H9 (cell line): ENCODE results near the gene MAN1A2. TPM values are rescaled to one million over a fixed set of nuclear protein-coding genes. Genes with fewer than 3 reads are reported as not detected.

ENCODE experiments used
- DNase-seq: peaks from one replicate; pipeline ENCODE4 v3.0.0-alpha.2; 2017
- H2AFZ ChIP-seq: one replicate; pipeline ENCODE4 v1.6.1; 2013; ENCODE audit warnings: mild to moderate bottlenecking, low read length, control low read depth, moderate library complexity
- H2AK5ac ChIP-seq: 2 replicates; pipeline ENCODE4 v1.6.1; 2013; ENCODE audit warnings: low read length, control low read depth, mixed read lengths; ENCODE audit not compliant: insufficient read length
- H2BK120ac ChIP-seq: one replicate; pipeline ENCODE4 v1.6.1; 2013; ENCODE audit warnings: low read depth, mild to moderate bottlenecking, low read length, control low read depth, inconsistent platforms; ENCODE audit not compliant: poor library complexity, severe bottlenecking
- H2BK12ac ChIP-seq: 2 replicates; pipeline ENCODE4 v1.6.1; 2013; ENCODE audit warnings: low read length, control low read depth, mixed read lengths, low read depth; ENCODE audit not compliant: insufficient read length
- H2BK15ac ChIP-seq: 2 replicates; pipeline ENCODE4 v1.6.1; 2013; ENCODE audit warnings: low read depth, low read length, control low read depth
- H2BK20ac ChIP-seq: one replicate; pipeline ENCODE4 v1.6.1; 2013; ENCODE audit warnings: low read depth, mild to moderate bottlenecking, low read length, control low read depth, inconsistent platforms; ENCODE audit not compliant: poor library complexity, severe bottlenecking
- H2BK5ac ChIP-seq: 2 replicates; pipeline ENCODE4 v1.6.1; 2013; ENCODE audit warnings: low read length, control low read depth, mixed read lengths; ENCODE audit not compliant: insufficient read length
- H3K14ac ChIP-seq: 2 replicates; pipeline ENCODE4 v1.6.1; 2013; ENCODE audit warnings: low read length, control low read depth; ENCODE audit not compliant: insufficient read depth
- H3K18ac ChIP-seq: 2 replicates; pipeline ENCODE4 v1.6.1; 2013; ENCODE audit warnings: low read depth, mild to moderate bottlenecking, mixed read lengths, low read length, control low read depth; ENCODE audit not compliant: insufficient read length
- H3K23ac ChIP-seq: 2 replicates; pipeline ENCODE4 v1.6.1; 2013; ENCODE audit warnings: low read length, control low read depth, mixed read lengths, low read depth; ENCODE audit not compliant: insufficient read length
- H3K23me2 ChIP-seq: 2 replicates; pipeline ENCODE4 v1.6.1; 2013; ENCODE audit warnings: low read depth, mild to moderate bottlenecking, mixed read lengths, low read length, control low read depth; ENCODE audit not compliant: insufficient read length, poor library complexity, severe bottlenecking
- H3K27ac ChIP-seq: 2 replicates; pipeline ENCODE4 v1.5.1; 2013; ENCODE audit warnings: low read length, control low read depth, mixed read lengths, low read depth; ENCODE audit not compliant: insufficient read length
- H3K27me3 ChIP-seq: 2 replicates; pipeline ENCODE4 v1.6.1; 2013; ENCODE audit warnings: low read length, control low read depth, inconsistent platforms; ENCODE audit not compliant: insufficient read depth
- H3K4ac ChIP-seq: 2 replicates; pipeline ENCODE4 v1.6.1; 2013; ENCODE audit warnings: low read depth, mild to moderate bottlenecking, control low read depth, inconsistent platforms, low read length, moderate library complexity
- H3K4me1 ChIP-seq: 2 replicates; pipeline ENCODE4 v1.6.1; 2013; ENCODE audit warnings: low read length, control low read depth, inconsistent platforms; ENCODE audit not compliant: insufficient read depth
- H3K4me2 ChIP-seq: 2 replicates; pipeline ENCODE4 v1.6.1; 2013; ENCODE audit warnings: low read length, control low read depth, mixed read lengths; ENCODE audit not compliant: insufficient read length, insufficient read depth
- H3K56ac ChIP-seq: 2 replicates; pipeline ENCODE4 v1.6.1; 2013; ENCODE audit warnings: low read depth, mild to moderate bottlenecking, mixed read lengths, low read length, control low read depth; ENCODE audit not compliant: insufficient read length
- H3K79me1 ChIP-seq: 2 replicates; pipeline ENCODE4 v1.6.1; 2013; ENCODE audit warnings: low read depth, mild to moderate bottlenecking, moderate library complexity, low read length, control low read depth, inconsistent platforms; ENCODE audit not compliant: insufficient read depth, poor library complexity, severe bottlenecking
- H3K79me2 ChIP-seq: 2 replicates; pipeline ENCODE4 v1.6.1; 2013; ENCODE audit warnings: low read length, control low read depth, inconsistent platforms; ENCODE audit not compliant: insufficient read depth
- H3K9ac ChIP-seq: 2 replicates; pipeline ENCODE4 v1.6.1; 2013; ENCODE audit warnings: low read length, control low read depth, mixed read lengths; ENCODE audit not compliant: insufficient read length; ENCODE audit errors: extremely low read depth
- H3K9me3 ChIP-seq: one replicate; pipeline ENCODE4 v1.6.1; 2013; ENCODE audit warnings: low read depth, low read length, inconsistent platforms; ENCODE audit not compliant: control insufficient read depth
- H3T11ph ChIP-seq: one replicate; pipeline ENCODE4 v1.6.1; 2013; ENCODE audit warnings: mild to moderate bottlenecking, low read length, control low read depth, inconsistent platforms
- H4K20me1 ChIP-seq: one replicate; pipeline ENCODE4 v1.6.1; 2013; ENCODE audit not compliant: control insufficient read depth, insufficient read length, insufficient read depth
- H4K5ac ChIP-seq: 2 replicates; pipeline ENCODE4 v1.6.1; 2013; ENCODE audit warnings: low read depth, mild to moderate bottlenecking, mixed read lengths, low read length, control low read depth; ENCODE audit not compliant: insufficient read length
- H4K8ac ChIP-seq: replicated peaks from 2 replicates; pipeline ENCODE4 v1.6.1; 2013; ENCODE audit warnings: low read length, control low read depth, mixed read lengths, low read depth; ENCODE audit not compliant: insufficient read length
- H4K91ac ChIP-seq: 2 replicates; pipeline ENCODE4 v1.6.1; 2013; ENCODE audit warnings: low read depth, mild to moderate bottlenecking, moderate library complexity, mixed read lengths, low read length, control low read depth; ENCODE audit not compliant: insufficient read length
- H3K27ac Mint-ChIP-seq, 3 experiments: 2 replicates in 2 of 3; 3 replicates in 1 of 3; pipeline ENCODE4 v1.8.0; 2020 to 2021; ENCODE audit warnings: mixed read lengths in 3 of 3, mild to moderate bottlenecking in 1 of 3, moderate library complexity in 1 of 3
- H3K27me3 Mint-ChIP-seq: 2 replicates; pipeline ENCODE4 v1.8.0; 2021; ENCODE audit warnings: low read depth, mild to moderate bottlenecking, moderate library complexity, mixed read lengths
- H3K36me3 Mint-ChIP-seq, 3 experiments: 2 replicates in 2 of 3; 3 replicates in 1 of 3; pipeline ENCODE4 v1.8.0; 2020 to 2021; ENCODE audit warnings: low read depth in 3 of 3, mixed read lengths in 3 of 3; ENCODE audit not compliant: insufficient read depth in 1 of 3
- H3K4me1 Mint-ChIP-seq, 2 experiments: 2 replicates each; pipeline ENCODE4 v1.8.0; 2020; ENCODE audit warnings: mixed read lengths in 2 of 2
- H3K4me3 Mint-ChIP-seq, 2 experiments: 2 replicates in 1 of 2; 3 replicates in 1 of 2; pipeline ENCODE4 v1.8.0; 2020 to 2021; ENCODE audit warnings: mild to moderate bottlenecking in 2 of 2, mixed read lengths in 2 of 2, moderate library complexity in 1 of 2
- H3K9me3 Mint-ChIP-seq, 2 experiments: 2 replicates in 1 of 2; 3 replicates in 1 of 2; pipeline ENCODE4 v1.8.0; 2020; ENCODE audit warnings: mild to moderate bottlenecking in 2 of 2, mixed read lengths in 2 of 2, moderate library complexity in 1 of 2
- WGBS: extraction: QIAGEN DNeasy Blood & Tissue Kit; methylation state at CpG from one replicate; pipeline ENCODE4 v1.1.7; 2013; ENCODE audit warnings: missing lambda C conversion rate, low lambda C conversion rate, mixed read lengths; ENCODE audit not compliant: insufficient read length; ENCODE audit errors: extremely low coverage; 5-methylcytosine and 5-hydroxymethylcytosine counted together
- total RNA-seq: library from RNA; stranded (reverse); gene quantifications from 2 replicates; pipeline ENCODE4 v1.2.1, GENCODE V29; 2021
- TF ChIP-seq, protein P1 (sequence below): fragments of 200-600 bp; sonication (generic); conservative IDR thresholded peaks from 3 replicates; pipeline ENCODE4 v1.8.0; 2021; ENCODE audit warnings: antibody characterized with exemption, mild to moderate bottlenecking

MAN1A2 gene
- total RNA-seq, 1 experiment from 2014 or later: 24.0 TPM

DNA sequence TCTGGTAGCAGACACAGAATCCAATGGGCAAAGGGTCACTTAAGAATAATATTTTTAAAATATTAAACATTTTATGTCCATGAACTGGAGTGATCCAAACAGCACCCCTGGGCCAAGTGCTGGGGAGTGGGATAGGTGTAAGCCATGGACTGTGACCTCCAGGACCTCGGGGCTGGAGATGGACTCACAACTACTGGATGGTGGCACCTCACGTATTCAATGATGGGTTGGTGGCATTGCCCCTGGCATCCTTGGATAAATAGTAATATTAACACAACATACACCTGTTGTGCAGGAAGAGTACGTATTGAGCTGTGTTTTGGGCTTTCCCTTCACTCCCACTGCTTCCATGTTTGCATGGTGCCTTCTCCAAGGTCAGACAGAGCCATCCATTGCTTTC lies 199.3 kb downstream of the MAN1A2 start:
- no peaks in the 10 kb centered on the region for H3K23me2 ChIP-seq
- no peak overlapping the region for H3K27ac Mint-ChIP-seq
- no peak overlapping the region for H3T11ph ChIP-seq
- no peak overlapping the region for H4K5ac ChIP-seq
- no peak overlapping the region for H3K4me2 ChIP-seq
- no peak overlapping the region for H3K56ac ChIP-seq
- H4K8ac ChIP-seq: no peak overlapping the region
- TF ChIP-seq, protein P1, sequence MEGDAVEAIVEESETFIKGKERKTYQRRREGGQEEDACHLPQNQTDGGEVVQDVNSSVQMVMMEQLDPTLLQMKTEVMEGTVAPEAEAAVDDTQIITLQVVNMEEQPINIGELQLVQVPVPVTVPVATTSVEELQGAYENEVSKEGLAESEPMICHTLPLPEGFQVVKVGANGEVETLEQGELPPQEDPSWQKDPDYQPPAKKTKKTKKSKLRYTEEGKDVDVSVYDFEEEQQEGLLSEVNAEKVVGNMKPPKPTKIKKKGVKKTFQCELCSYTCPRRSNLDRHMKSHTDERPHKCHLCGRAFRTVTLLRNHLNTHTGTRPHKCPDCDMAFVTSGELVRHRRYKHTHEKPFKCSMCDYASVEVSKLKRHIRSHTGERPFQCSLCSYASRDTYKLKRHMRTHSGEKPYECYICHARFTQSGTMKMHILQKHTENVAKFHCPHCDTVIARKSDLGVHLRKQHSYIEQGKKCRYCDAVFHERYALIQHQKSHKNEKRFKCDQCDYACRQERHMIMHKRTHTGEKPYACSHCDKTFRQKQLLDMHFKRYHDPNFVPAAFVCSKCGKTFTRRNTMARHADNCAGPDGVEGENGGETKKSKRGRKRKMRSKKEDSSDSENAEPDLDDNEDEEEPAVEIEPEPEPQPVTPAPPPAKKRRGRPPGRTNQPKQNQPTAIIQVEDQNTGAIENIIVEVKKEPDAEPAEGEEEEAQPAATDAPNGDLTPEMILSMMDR: no peak
- H3K9ac ChIP-seq: no peak overlapping the region
- no peaks in the 10 kb centered on the region for H3K9me3 Mint-ChIP-seq
- no peaks in the 10 kb centered on the region for H4K20me1 ChIP-seq
- H3K9me3 ChIP-seq: no peaks in the 10 kb centered on the region
- no peak overlapping the region for H2AFZ ChIP-seq
- H2BK5ac ChIP-seq: no peak overlapping the region
- H3K4ac ChIP-seq: no peak overlapping the region
- H3K79me2 ChIP-seq: no peaks in the 10 kb centered on the region
- no peaks in the 10 kb centered on the region; a peak in 1 of 7 replicates for H3K36me3 Mint-ChIP-seq
- no peak overlapping the region for H4K91ac ChIP-seq
- H2BK120ac ChIP-seq: no peak overlapping the region
- no peak overlapping the region for H3K4me3 Mint-ChIP-seq
- peaks cover 1% of the 10 kb centered on the region; the same call in 1 of the 2 replicates for H3K27me3 Mint-ChIP-seq
- H3K27ac ChIP-seq: no peak overlapping the region
- no peak overlapping the region for H3K18ac ChIP-seq
- H3K23ac ChIP-seq: no peak overlapping the region
- H2BK12ac ChIP-seq: no peak overlapping the region
- no peak overlapping the region for H2AK5ac ChIP-seq
- WGBS: no CpG with 5 or more reads among the region's 3 CpGs
- H3K4me1 ChIP-seq: no peaks in the 10 kb centered on the region
- H2BK15ac ChIP-seq: no peak overlapping the region
- H3K27me3 ChIP-seq: no peaks in the 10 kb centered on the region
- DNase-seq: no peak
- H3K14ac ChIP-seq: no peak overlapping the region
- H2BK20ac ChIP-seq: no peak overlapping the region
- peaks cover 3 to 4% of the 10 kb centered on the region in 2 experiments; a peak in 1 of 4 replicates for H3K4me1 Mint-ChIP-seq
- H3K79me1 ChIP-seq: no peaks in the 10 kb centered on the region
